Caco-2 (cell line): ENCODE results near the gene MTAP. TPM values are rescaled to one million over a fixed set of nuclear protein-coding genes. Genes with fewer than 3 reads are reported as not detected.

Source experiments
- BruUV-seq: library from RNA; stranded (reverse); fragments of 400-500 nt; replicated peaks from 2 replicates; lab custom pipeline; 2021; lab: Mats Ljungman, UMichigan
- CTCF ChIA-PET: fragments of 300-600 bp; sonication (Branson Sonifier 250); formaldehyde crosslinking; loops from one replicate; lab custom pipeline; 2022; ENCODE audit warnings: antibody characterized with exemption; lab: Charles Lee
- POLR2A ChIA-PET: fragments of 300-600 bp; sonication (Branson Sonifier 250); formaldehyde crosslinking; loops from one replicate; lab custom pipeline; 2022; ENCODE audit warnings: antibody characterized with exemption; lab: Charles Lee
- DNase-seq, 2 experiments: peaks; one replicate each; pipeline versions ENCODE4 v3.0.0 to v3.0.0-alpha.2; 2020 to 2022
- H3K27me3 ChIP-seq: replicated peaks from 2 replicates; pipeline ENCODE4 v1.6.0; 2011; ENCODE audit warnings: low read length; ENCODE audit not compliant: control insufficient read depth, insufficient read depth
- H3K36me3 ChIP-seq: 2 replicates; pipeline ENCODE4 v1.5.1; 2011; ENCODE audit warnings: low read length; ENCODE audit not compliant: control insufficient read depth, insufficient read depth
- H3K4me1 ChIP-seq: fragments of 250-450 bp; sonication (Bioruptor Pico); 2 replicates; pipeline ENCODE4 v1.5.1; 2020; ENCODE audit warnings: mild to moderate bottlenecking
- H3K4me3 ChIP-seq: 2 replicates; pipeline ENCODE4 v1.5.1; 2011; ENCODE audit warnings: low read depth, mild to moderate bottlenecking, control low read depth, low read length
- H3K9me3 ChIP-seq: fragments of 250-450 bp; sonication (Bioruptor Pico); 2 replicates; pipeline ENCODE4 v1.5.1; 2020; ENCODE audit warnings: mild to moderate bottlenecking, moderate library complexity
- H3K27ac Mint-ChIP-seq: one replicate; pipeline ENCODE4 v1.8.0; 2022; ENCODE audit warnings: mixed read lengths; ENCODE audit not compliant: unreplicated experiment
- H3K27me3 Mint-ChIP-seq: one replicate; pipeline ENCODE4 v1.8.0; 2022; ENCODE audit warnings: mixed read lengths; ENCODE audit not compliant: insufficient read depth, unreplicated experiment
- H3K36me3 Mint-ChIP-seq: one replicate; pipeline ENCODE4 v1.8.0; 2022; ENCODE audit warnings: mild to moderate bottlenecking, mixed read lengths; ENCODE audit not compliant: insufficient read depth, unreplicated experiment
- H3K4me1 Mint-ChIP-seq: one replicate; pipeline ENCODE4 v1.8.0; 2022; ENCODE audit warnings: low read depth, mixed read lengths; ENCODE audit not compliant: unreplicated experiment
- H3K4me3 Mint-ChIP-seq: one replicate; pipeline ENCODE4 v1.8.0; 2022; ENCODE audit warnings: mild to moderate bottlenecking, moderate library complexity, mixed read lengths; ENCODE audit not compliant: unreplicated experiment
- H3K9me3 Mint-ChIP-seq: one replicate; pipeline ENCODE4 v1.8.0; 2022; ENCODE audit warnings: mixed read lengths; ENCODE audit not compliant: unreplicated experiment
- intact Hi-C: fragments of 100-400 bp; cut with micrococcal nuclease; formaldehyde crosslinking; loops from one replicate; pipeline ENCODE4 v1.10.0; 2022; ENCODE audit not compliant: unreplicated experiment
- total RNA-seq: library from RNA; stranded (reverse); gene quantifications from 2 replicates; pipeline ENCODE4 v1.2.3, GENCODE V29; 2022
- TF ChIP-seq, protein P1 (sequence below), 2 experiments: fragments of 200-600 bp in 1 of 2; IDR thresholded peaks; 1 replicate in 1 of 2; 2 replicates in 1 of 2; pipeline versions ENCODE4 v1.5.1 to v1.8.0; 2011 to 2022; ENCODE audit warnings: antibody characterized with exemption in 1 of 2, control low read depth in 1 of 2, inconsistent platforms in 1 of 2, low read depth in 1 of 2, low read length in 1 of 2, mild to moderate bottlenecking in 1 of 2, moderate library complexity in 1 of 2; ENCODE audit not compliant: insufficient read depth in 1 of 2, severe bottlenecking in 1 of 2, unreplicated experiment in 1 of 2

MTAP gene
- total RNA-seq, 1 experiment from 2014 or later: 53.3 TPM

- no peaks in the 10 kb centered on the region for H3K36me3 ChIP-seq
- no TSS peak for BruUV-seq
- CTCF ChIA-PET: no interaction called here
- Mint-ChIP-seq H3K36me3 (no peaks in the 10 kb centered on the region), H3K4me1 (no peaks in the 10 kb centered on the region), H3K4me3 (no peak overlapping the region), H3K9me3 (no peaks in the 10 kb centered on the region), H3K27me3 (no peaks in the 10 kb centered on the region), H3K27ac (no peak overlapping the region)
- H3K27me3 ChIP-seq: no peaks in the 10 kb centered on the region
- no peak for DNase-seq
- H3K9me3 ChIP-seq: no peaks in the 10 kb centered on the region
- TF ChIP-seq, protein P1, sequence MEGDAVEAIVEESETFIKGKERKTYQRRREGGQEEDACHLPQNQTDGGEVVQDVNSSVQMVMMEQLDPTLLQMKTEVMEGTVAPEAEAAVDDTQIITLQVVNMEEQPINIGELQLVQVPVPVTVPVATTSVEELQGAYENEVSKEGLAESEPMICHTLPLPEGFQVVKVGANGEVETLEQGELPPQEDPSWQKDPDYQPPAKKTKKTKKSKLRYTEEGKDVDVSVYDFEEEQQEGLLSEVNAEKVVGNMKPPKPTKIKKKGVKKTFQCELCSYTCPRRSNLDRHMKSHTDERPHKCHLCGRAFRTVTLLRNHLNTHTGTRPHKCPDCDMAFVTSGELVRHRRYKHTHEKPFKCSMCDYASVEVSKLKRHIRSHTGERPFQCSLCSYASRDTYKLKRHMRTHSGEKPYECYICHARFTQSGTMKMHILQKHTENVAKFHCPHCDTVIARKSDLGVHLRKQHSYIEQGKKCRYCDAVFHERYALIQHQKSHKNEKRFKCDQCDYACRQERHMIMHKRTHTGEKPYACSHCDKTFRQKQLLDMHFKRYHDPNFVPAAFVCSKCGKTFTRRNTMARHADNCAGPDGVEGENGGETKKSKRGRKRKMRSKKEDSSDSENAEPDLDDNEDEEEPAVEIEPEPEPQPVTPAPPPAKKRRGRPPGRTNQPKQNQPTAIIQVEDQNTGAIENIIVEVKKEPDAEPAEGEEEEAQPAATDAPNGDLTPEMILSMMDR (IDR thresholded peaks at IDR 0.05; ENCODE audit: insufficient read depth in 1 of 2, low read depth in 1 of 2, low read length in 1 of 2, severe bottlenecking in 1 of 2, unreplicated experiment in 1 of 2): no peak
- intact Hi-C loops: no loop called here
- no peaks in the 10 kb centered on the region for H3K4me1 ChIP-seq
- H3K4me3 ChIP-seq: no peak overlapping the region
- POLR2A ChIA-PET: no interaction called here
Measured at GRCh38 chr9:21781656-21782055, 20.8 kb upstream of the MTAP start.

DNA sequence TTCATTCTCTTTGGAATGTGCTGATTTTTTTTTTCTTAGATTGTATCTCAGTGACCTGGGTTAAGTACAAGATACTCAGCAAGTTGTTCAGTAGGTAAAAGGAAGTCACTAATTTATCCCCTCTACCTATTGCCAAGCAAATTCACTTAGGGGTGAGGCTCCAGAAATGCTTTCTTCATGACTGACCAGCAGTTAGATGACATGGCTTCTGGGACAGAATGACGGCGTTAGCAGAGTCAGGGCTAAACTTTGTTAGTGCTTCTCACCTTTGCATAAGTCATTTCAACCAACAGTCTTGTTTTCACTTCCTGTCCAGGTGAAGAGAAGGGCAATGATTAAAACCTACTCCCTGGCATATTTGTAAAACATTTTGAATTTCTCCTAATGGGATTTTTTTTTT is 20.2 kb upstream of the MTAP start:
- Mint-ChIP-seq H3K9me3 (no peaks in the 10 kb centered on the region), H3K27me3 (no peaks in the 10 kb centered on the region), H3K4me3 (no peak overlapping the region), H3K36me3 (no peaks in the 10 kb centered on the region), H3K4me1 (no peaks in the 10 kb centered on the region), H3K27ac (no peak overlapping the region)
- no peaks in the 10 kb centered on the region for H3K36me3 ChIP-seq
- POLR2A ChIA-PET: no interaction called here
- TF ChIP-seq, protein P1 (IDR thresholded peaks at IDR 0.05; ENCODE audit: insufficient read depth in 1 of 2, low read depth in 1 of 2, low read length in 1 of 2, severe bottlenecking in 1 of 2, unreplicated experiment in 1 of 2): no peak
- H3K4me3 ChIP-seq: no peak overlapping the region
- H3K4me1 ChIP-seq: no peaks in the 10 kb centered on the region
- intact Hi-C loops: no loop called here
- CTCF ChIA-PET: no interaction called here
- no TSS peak for BruUV-seq
- H3K27me3 ChIP-seq: no peaks in the 10 kb centered on the region
- no peaks in the 10 kb centered on the region for H3K9me3 ChIP-seq
- no peak for DNase-seq

GRCh38 chr9:21788752-21789151 is 13.7 kb upstream of the MTAP start:
- TF ChIP-seq, protein P1 (IDR thresholded peaks at IDR 0.05; ENCODE audit: insufficient read depth in 1 of 2, low read depth in 1 of 2, low read length in 1 of 2, severe bottlenecking in 1 of 2, unreplicated experiment in 1 of 2): peak in 1 of 2 experiments; percentile 2
- Mint-ChIP-seq H3K4me3 (peak overlapping the region; percentile 54), H3K9me3 (no peaks in the 10 kb centered on the region), H3K36me3 (no peaks in the 10 kb centered on the region), H3K4me1 (peaks cover 14% of the 10 kb centered on the region), H3K27ac (no peak overlapping the region), H3K27me3 (no peaks in the 10 kb centered on the region)
- ChIA-PET CTCF (interaction anchor here (0.7 to 1.7 kb wide), 7 partner anchors 13 to 462 kb away, joined by 3 to 11 read pairs (median 5); no protein-coding TSS in a partner anchor), POLR2A (no interaction called here)
- H3K36me3 ChIP-seq: no peaks in the 10 kb centered on the region
- intact Hi-C loops: loop anchor here (1.0 to 5.0 kb wide), 11 partner anchors 79 to 634 kb away; partner anchors contain the start of gene KLHL9
- H3K27me3 ChIP-seq: no peaks in the 10 kb centered on the region
- no peak overlapping the region for H3K4me3 ChIP-seq
- H3K4me1 ChIP-seq: peaks cover 18% of the 10 kb centered on the region
- no peaks in the 10 kb centered on the region for H3K9me3 ChIP-seq
- peak; percentile 42 to 48 for DNase-seq
- BruUV-seq: no TSS peak
